ENCODE results near the gene TRPM3.
"Not testable (repeated sequence)": the region's sequence is repeated elsewhere in the genome, so short reads cannot be mapped to it uniquely, and the experiment has no call there.

TRPM3 gene

GRCh38 chr9:71001780-71002386 is 119.5 kb downstream of the TRPM3 start:
- no peak for DNase-seq (ENCODE audit: low read depth in 2 of 2, low spot score in 1 of 2)

DNA sequence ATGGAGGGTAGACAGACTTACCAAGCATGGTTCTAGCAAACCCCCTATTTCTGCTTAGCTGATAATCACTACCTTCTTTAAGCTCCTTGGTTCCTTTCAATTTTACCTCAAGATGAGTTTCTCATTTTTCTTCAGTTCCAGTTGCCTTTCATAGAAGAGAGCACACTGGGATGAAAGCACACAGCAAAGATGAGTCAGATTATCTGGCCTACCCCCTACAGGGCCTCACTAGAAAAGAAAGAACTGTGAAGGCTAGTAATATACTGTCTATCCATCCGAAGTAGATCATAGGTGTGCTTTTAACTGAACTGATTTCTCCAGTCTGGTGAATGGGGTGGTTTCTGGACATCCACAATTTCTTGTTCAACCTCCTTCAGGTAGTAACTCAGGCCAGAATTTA is 122.5 kb downstream of the TRPM3 start:
- no peak for DNase-seq (ENCODE audit: low read depth in 2 of 2, low spot score in 1 of 2)

DNA sequence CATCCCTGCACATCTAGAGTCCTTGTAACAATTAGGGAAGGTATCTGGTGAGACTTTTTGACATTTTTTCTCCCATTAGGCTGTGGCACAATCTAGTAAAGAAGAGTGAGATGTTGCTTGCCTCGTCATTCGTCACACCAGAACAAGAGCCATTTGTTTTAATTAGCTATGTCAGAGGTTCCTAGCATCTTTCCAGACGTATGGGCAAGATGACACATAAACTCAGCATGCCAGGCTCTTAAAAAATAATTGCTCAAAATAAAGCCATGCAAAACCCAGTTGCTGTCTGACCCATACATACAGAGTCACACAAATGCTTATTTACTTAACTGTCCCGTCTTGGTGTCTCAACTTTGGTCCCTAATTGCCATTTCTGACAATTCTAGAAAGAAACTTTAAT is 125.9 kb downstream of the TRPM3 start:
- no peak for DNase-seq (ENCODE audit: low read depth in 2 of 2, low spot score in 1 of 2)

- DNase-seq (ENCODE audit: low read depth in 2 of 2, low spot score in 1 of 2) = no peak
These were observed 126.8 kb downstream of the TRPM3 start for GRCh38 chr9:70994582-70994981.

DNA sequence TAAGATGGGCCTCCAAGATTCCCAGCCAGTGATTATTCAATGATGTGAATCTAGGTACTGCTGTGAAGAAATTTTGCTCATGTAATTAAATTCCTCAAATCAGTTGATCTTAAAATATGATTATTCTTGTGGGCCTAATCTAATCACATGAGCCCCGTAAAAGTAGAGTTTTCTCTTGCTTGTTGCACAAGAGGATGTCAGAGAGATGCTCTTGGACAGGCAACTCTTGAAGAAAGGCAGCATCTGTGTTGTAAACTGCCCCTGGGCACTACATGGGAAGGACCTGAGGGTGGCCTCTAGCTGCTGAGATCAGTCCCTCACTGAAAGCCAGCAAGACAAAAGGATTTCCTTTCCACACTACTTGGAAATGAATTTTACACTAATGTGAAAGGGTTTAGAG is 132.9 kb downstream of the TRPM3 start:
- DNase-seq (ENCODE audit: low read depth in 2 of 2, low spot score in 1 of 2) = no peak

DNA sequence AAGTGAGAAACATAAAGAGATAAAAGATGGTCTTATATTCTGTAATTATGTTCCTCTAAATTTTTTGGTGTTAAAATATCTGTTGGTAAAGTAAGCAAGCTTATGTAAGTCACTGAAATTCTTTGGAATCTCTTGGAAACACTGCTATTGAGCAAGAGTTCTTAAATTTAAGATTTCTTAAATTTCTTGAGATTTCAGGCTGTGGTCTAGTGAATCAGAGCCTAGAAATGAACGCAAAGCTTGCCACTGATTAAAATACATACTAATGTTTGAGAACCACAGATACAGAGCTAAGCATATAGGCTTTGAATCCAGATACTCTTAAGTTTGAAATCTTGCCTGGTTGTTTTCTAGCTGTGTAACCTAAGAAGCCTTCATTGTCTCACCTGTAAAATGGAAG is 133.4 kb downstream of the TRPM3 start:
- DNase-seq (ENCODE audit: low read depth in 2 of 2, low spot score in 1 of 2) = no peak

- DNase-seq (ENCODE audit: low read depth in 2 of 2, low spot score in 1 of 2) = no peak
These were observed 134.4 kb downstream of the TRPM3 start for GRCh38 chr9:70986984-70987383.

DNA sequence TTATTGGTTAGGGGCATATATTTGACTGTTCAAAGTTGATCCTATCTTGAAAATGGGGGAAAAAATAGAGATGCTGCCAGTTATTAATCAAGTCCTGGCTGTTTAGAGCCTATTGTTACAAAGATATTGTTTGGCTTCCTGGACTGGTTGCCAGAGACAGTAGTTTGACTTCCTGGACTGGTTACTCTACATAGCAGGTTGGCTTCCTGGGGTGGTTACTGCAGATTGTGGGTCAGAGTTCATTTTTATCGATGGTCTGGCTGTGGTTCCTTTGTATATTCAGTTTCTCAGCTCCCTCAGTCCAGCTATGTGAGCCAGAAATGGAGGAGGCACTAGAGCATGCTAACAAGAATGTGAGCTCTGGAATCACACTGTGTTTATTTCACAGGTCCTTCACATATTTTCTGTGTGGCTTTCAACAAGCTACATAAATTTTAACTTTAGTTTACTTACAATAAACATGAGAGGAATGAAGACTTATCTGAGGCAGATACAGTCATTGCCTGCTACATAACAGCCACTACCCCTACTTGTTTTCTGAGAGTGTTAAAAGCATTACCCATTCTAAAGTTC is 137.6 kb downstream of the TRPM3 start:
- DNase-seq (ENCODE audit: low read depth in 2 of 2, low spot score in 1 of 2) = no peak

DNA sequence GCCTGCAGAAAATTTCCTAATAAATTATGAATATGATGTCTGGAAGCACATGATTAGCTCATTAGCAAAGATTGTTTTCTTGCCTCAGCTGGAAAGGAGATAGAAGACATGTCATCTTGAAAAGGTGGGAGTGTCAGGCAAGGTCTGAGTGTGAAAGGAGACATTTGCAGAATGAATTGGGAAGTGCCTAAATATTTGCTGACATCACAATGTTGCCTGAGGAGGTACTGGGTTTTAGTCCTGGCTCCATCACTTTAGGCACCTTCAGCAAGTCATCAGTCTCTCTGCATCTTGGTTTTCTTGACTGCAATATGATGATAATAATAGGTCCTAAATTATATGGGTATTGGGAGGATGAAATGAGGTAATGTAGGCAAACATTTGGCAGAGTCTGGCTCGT is 140.1 kb downstream of the TRPM3 start:
- DNase-seq (ENCODE audit: low read depth in 2 of 2, low spot score in 1 of 2) = no peak

DNA sequence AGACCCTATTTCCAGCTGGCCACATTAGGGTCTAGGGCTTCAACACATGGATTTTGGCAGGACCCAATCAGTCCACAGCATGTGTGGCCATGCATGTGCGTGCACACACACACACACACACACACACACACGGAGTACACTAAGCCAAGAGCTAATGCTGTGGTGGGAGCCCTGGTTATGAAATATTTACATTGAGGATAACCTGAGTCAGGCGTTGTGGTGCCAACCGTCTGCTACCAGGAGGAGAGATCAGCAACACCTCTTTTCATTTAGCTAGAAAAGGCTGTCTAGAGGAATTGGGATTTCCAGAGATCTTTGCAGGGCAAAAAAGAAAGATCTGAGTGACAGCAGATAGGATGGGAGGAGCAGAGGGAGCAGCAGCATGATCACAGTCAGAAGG is 141.5 kb downstream of the TRPM3 start:
- DNase-seq (ENCODE audit: low read depth in 2 of 2, low spot score in 1 of 2) = no peak

DNA sequence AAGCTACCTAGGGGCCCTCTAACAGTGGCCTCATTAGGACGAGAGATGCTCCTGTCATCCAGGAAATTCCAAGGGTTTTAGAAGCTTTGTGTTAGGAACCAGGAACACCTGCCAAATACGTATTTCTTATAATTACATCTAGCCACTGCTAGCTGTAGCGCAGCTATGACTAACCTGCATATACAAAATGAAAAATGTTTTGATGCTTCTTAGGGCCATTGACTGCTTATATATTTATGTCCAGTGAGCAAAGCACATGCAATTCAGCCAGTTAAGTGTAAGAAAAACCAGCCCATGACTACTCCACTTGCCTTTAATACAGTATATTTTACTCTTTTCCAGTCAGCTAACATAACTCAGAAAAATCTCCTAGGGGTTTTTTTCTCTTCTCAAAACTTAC is 143.3 kb downstream of the TRPM3 start:
- no peak for DNase-seq (ENCODE audit: low read depth in 2 of 2, low spot score in 1 of 2)

- DNase-seq (ENCODE audit: low read depth in 2 of 2, low spot score in 1 of 2) = no peak
These were observed 145.6 kb downstream of the TRPM3 start for GRCh38 chr9:70975821-70976220.

DNA sequence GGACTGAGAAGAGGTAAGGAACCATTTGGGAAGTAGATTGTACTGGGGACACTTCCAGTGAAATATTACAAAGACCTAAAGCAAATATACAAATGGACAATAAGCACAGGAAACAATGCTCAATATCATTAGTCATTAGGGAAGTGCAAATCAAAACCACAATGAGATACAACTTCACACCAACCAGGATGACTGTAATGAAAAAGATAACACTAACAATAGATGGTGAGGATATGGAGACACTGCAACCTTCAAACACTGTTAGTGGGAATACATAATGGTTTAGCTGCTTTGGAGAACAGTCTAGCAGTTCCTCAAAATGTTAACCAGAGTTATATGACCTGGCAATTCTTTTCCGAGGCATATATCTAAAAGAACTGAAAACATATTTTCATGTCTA is 149.7 kb downstream of the TRPM3 start:
- DNase-seq (ENCODE audit: low read depth in 2 of 2, low spot score in 1 of 2) = no peak

DNA sequence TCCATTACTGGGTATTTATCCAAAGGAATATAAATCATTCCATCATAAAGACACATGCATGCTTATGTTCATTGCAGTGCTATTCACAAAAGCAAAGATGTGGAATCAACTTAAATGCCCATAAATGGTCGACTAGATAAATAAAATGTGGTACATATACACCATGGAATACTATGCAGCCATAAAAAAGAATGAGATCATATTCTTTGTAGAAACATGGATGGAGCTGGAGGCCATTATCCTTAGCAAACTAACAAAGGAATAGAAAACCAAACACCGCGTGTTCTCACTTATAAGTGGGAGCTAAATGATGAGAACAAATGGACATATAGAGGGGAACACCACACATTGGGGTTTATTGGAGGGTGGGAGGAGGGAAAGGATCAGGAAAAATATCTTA is 155.0 kb downstream of the TRPM3 start:
- not testable (repeated sequence) for DNase-seq (ENCODE audit: low read depth in 2 of 2, low spot score in 1 of 2)

- DNase-seq (ENCODE audit: low read depth in 2 of 2, low spot score in 1 of 2) = no peak
These were observed 156.6 kb downstream of the TRPM3 start for GRCh38 chr9:70964861-70965260.

- no peak for DNase-seq (ENCODE audit: low read depth in 2 of 2, low spot score in 1 of 2)
These were observed 157.9 kb downstream of the TRPM3 start for GRCh38 chr9:70963554-70963953.

GRCh38 chr9:70962761-70963440 is 158.5 kb downstream of the TRPM3 start:
- DNase-seq (ENCODE audit: low read depth in 2 of 2, low spot score in 1 of 2) = no peak

GRCh38 chr9:70959366-70959765 is 162.1 kb downstream of the TRPM3 start:
- no peak for DNase-seq (ENCODE audit: low read depth in 2 of 2, low spot score in 1 of 2)

- no peak for DNase-seq (ENCODE audit: low read depth in 2 of 2, low spot score in 1 of 2)
These were observed 166.8 kb downstream of the TRPM3 start for GRCh38 chr9:70954596-70955143.

DNA sequence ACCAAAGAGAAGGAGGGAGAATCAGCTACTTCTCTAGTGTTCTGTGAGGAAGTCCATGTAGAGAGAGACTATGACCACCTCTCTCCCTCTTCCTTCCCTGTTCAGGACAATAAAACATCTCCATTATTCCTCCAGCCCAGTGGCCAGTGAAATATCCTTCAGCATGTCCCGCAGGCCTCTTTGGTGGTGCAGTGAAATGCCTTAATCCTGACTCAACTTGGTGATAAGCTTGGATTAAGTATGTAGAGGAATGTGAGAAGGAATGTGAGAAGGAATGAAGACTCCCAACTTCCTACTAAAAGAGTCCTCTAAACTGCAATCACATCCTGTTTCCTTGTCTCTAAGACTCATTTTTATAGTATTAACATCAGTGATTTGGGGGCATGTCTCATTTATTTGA is 167.3 kb downstream of the TRPM3 start:
- no peak for DNase-seq (ENCODE audit: low read depth in 2 of 2, low spot score in 1 of 2)

DNA sequence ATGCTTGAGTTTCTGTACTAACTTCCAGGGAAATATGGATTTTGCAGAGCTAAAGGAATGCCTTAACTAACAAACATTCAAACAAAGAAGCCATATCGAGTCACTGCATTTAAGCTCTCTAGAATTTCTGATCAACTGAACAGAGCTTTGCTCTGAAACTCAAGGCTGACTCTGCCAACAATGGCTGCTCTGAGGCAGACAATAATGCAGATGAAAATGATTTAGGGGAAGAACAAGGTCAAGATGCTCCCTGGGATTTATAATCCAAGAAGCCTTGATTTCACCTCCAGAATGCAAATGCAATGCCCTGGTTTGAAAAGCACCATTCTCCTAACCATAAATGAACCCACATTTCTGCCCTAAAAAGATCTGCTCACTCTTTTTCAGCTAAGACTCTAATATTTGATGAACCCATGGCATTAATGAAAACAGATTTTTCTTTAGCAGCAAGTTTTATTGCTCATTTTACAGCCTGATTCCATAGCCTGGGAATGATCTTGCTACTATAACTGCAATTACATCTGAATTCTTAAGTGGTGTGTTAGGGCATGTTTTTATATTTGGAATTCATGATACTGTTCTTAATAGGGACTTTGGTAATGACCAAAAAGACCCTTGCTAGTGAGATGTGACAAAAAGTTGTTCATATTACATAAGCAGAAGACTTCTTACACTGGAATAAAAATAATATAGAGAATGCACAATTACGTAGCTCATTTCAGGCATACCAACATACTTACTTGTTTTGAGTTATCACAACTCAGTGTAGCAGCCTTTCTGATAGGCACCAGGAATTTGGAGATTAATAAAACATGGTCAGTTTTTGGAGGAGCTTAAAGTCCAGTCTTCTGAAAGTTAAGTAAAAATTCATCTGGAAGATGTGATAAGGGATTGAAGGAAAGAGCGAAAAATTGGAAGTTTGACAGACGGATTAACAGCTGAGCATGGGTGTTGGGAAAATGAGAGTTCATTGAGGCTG is 169.4 kb downstream of the TRPM3 start:
- DNase-seq (ENCODE audit: low read depth in 2 of 2, low spot score in 1 of 2) = no peak
